RPMI8226 (cell line): ENCODE results near the gene TMEM165.
A peak's percentile ranks its signal among the peaks of the same experiment; 100 is the strongest.

Source experiments
- DNase-seq: peaks from one replicate; pipeline ENCODE4 v3.0.0-alpha.2; 2015

Gene TMEM165

GRCh38 chr4:55369968-55370367 is 25.8 kb upstream of the TMEM165 start:
- no peak for DNase-seq

GRCh38 chr4:55372259-55372658 is 23.5 kb upstream of the TMEM165 start:
- no peak for DNase-seq

GRCh38 chr4:55373461-55373860 is 22.3 kb upstream of the TMEM165 start:
- DNase-seq: no peak

- DNase-seq: no peak
Observed at GRCh38 chr4:55376698-55377097, 19.1 kb upstream of the TMEM165 start.

- DNase-seq: no peak
Observed at GRCh38 chr4:55378617-55379467, 16.9 kb upstream of the TMEM165 start.

GRCh38 chr4:55380576-55380975 is 15.2 kb upstream of the TMEM165 start:
- no peak for DNase-seq

GRCh38 chr4:55381502-55381901 is 14.3 kb upstream of the TMEM165 start:
- no peak for DNase-seq

- no peak for DNase-seq
Observed at GRCh38 chr4:55382488-55383003, 13.2 kb upstream of the TMEM165 start.

GRCh38 chr4:55385201-55385649 is 10.5 kb upstream of the TMEM165 start:
- no peak for DNase-seq

- DNase-seq: peak; percentile 3
Observed at GRCh38 chr4:55386073-55386472, 9.7 kb upstream of the TMEM165 start.

GRCh38 chr4:55386840-55387239 is 8.9 kb upstream of the TMEM165 start:
- DNase-seq: no peak

- no peak for DNase-seq
Observed at GRCh38 chr4:55393461-55394320, 2.1 kb upstream of the TMEM165 start.

- no peak for DNase-seq
Observed at GRCh38 chr4:55395218-55395528, 584 bp upstream of the TMEM165 start.

- peak; percentile 26 for DNase-seq
Observed at GRCh38 chr4:55396308-55397125, 760 bp downstream of the TMEM165 start.

GRCh38 chr4:55397126-55397436 is 1.3 kb downstream of the TMEM165 start:
- DNase-seq: peak; percentile 19

GRCh38 chr4:55397520-55398321 is 2.0 kb downstream of the TMEM165 start:
- peak; percentile 10 for DNase-seq

GRCh38 chr4:55398461-55398860 is 2.7 kb downstream of the TMEM165 start:
- DNase-seq: no peak

GRCh38 chr4:55398966-55399365 is 3.2 kb downstream of the TMEM165 start:
- no peak for DNase-seq

GRCh38 chr4:55399581-55399980 is 3.8 kb downstream of the TMEM165 start:
- DNase-seq: no peak

GRCh38 chr4:55405073-55405472 is 9.3 kb downstream of the TMEM165 start:
- DNase-seq: no peak

- DNase-seq: no peak
Observed at GRCh38 chr4:55406545-55406944, 10.8 kb downstream of the TMEM165 start.

GRCh38 chr4:55407119-55407518 is 11.4 kb downstream of the TMEM165 start:
- no peak for DNase-seq
